Measurements from ENCODE around the gene STEAP3. TPM values are rescaled to one million over a fixed set of nuclear protein-coding genes. Genes with fewer than 3 reads are reported as not detected.

Gene STEAP3
- total RNA-seq, 1 experiment from 2014 or later: 32.3 TPM

DNA sequence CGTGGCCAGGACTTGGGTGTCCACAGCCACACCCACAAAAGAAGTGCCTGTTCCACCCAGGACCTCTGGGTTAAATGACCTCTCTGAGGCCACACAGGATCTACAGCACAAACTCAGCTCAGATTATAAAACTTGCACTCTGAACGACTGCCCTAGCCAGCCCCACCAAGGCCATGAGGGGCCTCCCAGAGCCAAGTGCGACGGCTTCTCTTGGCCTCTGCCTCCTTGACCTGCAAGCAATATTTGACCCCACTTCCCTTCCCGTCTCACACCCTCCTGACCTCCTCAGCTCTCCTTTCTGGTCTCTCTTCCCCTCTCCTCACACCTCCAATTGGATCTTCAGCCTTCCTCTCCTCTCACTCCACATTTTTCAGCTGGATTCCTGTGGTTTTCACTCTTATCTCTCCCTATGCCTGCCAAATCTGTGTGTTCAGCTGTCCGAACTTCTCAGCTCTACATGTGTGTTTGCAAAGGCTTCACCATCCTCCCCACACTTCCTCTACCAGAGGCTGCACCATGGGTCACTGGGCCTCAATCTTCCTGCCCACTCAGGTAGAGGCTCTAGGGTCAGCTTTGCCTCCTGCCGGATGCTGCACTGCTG lies 25.3 kb upstream of the STEAP3 start:
- ATAC-seq: no peak
- RAD21 ChIA-PET (ENCODE audit: low non-redundant PET in 1 of 2, low total read pairs in 2 of 2, uncharacterized antibody in 2 of 2, unreplicated experiment in 2 of 2): no interaction called here

More for the DNA sequence above, 25.3 kb upstream of the STEAP3 start:
- H3K9me3 ChIP-seq (ENCODE audit: control insufficient read depth in 1 of 2, insufficient read depth in 1 of 2, low read depth in 1 of 2, low read length in 2 of 2): no peaks in the 10 kb centered on the region
- H3K4me3 ChIP-seq (replicated peaks in 1 of 2; ENCODE audit: low read depth in 1 of 2, low read length in 2 of 2): no peak overlapping the region
- intact Hi-C loops (cut with micrococcal nuclease): no loop called here
- ChIA-PET POLR2A (no interaction called here), CTCF (no interaction called here)
- no TSS peak for BruUV-seq (replicated peaks)
- H3K9me2 ChIP-seq (ENCODE audit: insufficient read depth): no peaks in the 10 kb centered on the region
- no peak for DNase-seq (ENCODE audit: low read depth, low spot score)
- no peak for TF ChIP-seq TCF7L2 (IDR thresholded peaks at IDR 0.05; ENCODE audit: borderline replicate concordance, extremely low read depth, insufficient read depth, insufficient read length)
- TF ChIP-seq, protein P1, sequence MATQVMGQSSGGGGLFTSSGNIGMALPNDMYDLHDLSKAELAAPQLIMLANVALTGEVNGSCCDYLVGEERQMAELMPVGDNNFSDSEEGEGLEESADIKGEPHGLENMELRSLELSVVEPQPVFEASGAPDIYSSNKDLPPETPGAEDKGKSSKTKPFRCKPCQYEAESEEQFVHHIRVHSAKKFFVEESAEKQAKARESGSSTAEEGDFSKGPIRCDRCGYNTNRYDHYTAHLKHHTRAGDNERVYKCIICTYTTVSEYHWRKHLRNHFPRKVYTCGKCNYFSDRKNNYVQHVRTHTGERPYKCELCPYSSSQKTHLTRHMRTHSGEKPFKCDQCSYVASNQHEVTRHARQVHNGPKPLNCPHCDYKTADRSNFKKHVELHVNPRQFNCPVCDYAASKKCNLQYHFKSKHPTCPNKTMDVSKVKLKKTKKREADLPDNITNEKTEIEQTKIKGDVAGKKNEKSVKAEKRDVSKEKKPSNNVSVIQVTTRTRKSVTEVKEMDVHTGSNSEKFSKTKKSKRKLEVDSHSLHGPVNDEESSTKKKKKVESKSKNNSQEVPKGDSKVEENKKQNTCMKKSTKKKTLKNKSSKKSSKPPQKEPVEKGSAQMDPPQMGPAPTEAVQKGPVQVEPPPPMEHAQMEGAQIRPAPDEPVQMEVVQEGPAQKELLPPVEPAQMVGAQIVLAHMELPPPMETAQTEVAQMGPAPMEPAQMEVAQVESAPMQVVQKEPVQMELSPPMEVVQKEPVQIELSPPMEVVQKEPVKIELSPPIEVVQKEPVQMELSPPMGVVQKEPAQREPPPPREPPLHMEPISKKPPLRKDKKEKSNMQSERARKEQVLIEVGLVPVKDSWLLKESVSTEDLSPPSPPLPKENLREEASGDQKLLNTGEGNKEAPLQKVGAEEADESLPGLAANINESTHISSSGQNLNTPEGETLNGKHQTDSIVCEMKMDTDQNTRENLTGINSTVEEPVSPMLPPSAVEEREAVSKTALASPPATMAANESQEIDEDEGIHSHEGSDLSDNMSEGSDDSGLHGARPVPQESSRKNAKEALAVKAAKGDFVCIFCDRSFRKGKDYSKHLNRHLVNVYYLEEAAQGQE (IDR thresholded peaks at IDR 0.05; ENCODE audit: low read depth): no peak
- no peak for TF ChIP-seq JUND (IDR thresholded peaks at IDR 0.05)
- TF ChIP-seq, protein P2, sequence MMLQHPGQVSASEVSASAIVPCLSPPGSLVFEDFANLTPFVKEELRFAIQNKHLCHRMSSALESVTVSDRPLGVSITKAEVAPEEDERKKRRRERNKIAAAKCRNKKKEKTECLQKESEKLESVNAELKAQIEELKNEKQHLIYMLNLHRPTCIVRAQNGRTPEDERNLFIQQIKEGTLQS (IDR thresholded peaks at IDR 0.05): no peak
- no peak for TF ChIP-seq CEBPB (IDR thresholded peaks at IDR 0.05; ENCODE audit: low read depth)
- TF ChIP-seq ELF1 (IDR thresholded peaks at IDR 0.05; ENCODE audit: borderline replicate concordance, low read depth): no peak
- TF ChIP-seq POLR2AphosphoS5 (IDR thresholded peaks at IDR 0.05; ENCODE audit: low read depth, low read length): no peak
- TF ChIP-seq RAD21 (IDR thresholded peaks at IDR 0.05; ENCODE audit: low read depth): no peak
- TF ChIP-seq ZNF274 (IDR thresholded peaks at IDR 0.05; ENCODE audit: low read depth, low read length): no peak
- TF ChIP-seq YY1 (IDR thresholded peaks at IDR 0.05; ENCODE audit: extremely low read depth, insufficient replicate concordance, low read depth, low read length): no peak
- no peak for TF ChIP-seq FOSL1 (IDR thresholded peaks at IDR 0.05; ENCODE audit: low read depth)
- TF ChIP-seq EZH2phosphoT487 (IDR thresholded peaks at IDR 0.05; ENCODE audit: borderline replicate concordance): no peak
- TF ChIP-seq CBX3 (IDR thresholded peaks at IDR 0.05; ENCODE audit: low read depth): no peak
- H3K4me2 ChIP-seq (ENCODE audit: low read length): no peak overlapping the region
- no peak overlapping the region for H2AFZ ChIP-seq (ENCODE audit: low read depth, low read length, poor library complexity, severe bottlenecking)
- no peaks in the 10 kb centered on the region for H4K20me1 ChIP-seq (ENCODE audit: insufficient read depth)
- H3K4me1 ChIP-seq (ENCODE audit: control insufficient read depth in 1 of 2, insufficient read depth in 2 of 2, low read length in 2 of 2): no peaks in the 10 kb centered on the region
- H3K36me3 ChIP-seq (ENCODE audit: control insufficient read depth in 1 of 2, insufficient read depth in 2 of 2, low read length in 2 of 2): no peaks in the 10 kb centered on the region
- no peak overlapping the region for H3K9ac ChIP-seq (ENCODE audit: low read length)
- H3K27ac ChIP-seq (ENCODE audit: low read depth, low read length): no peak overlapping the region
- H3K79me2 ChIP-seq (ENCODE audit: insufficient read depth, low read length): no peaks in the 10 kb centered on the region
- H3K27me3 ChIP-seq (ENCODE audit: insufficient read depth, low read length): peaks cover 48% of the 10 kb centered on the region; the same call in 1 of the 2 replicates

Data from HCT116 (cell line).